Transverse colon (tissue), 4 donors: ENCODE results near the gene LCTL. TPM values are rescaled to one million over a fixed set of nuclear protein-coding genes. Genes with fewer than 3 reads are reported as not detected.

Experiments used
- DNase-seq: peaks from one replicate; pipeline ENCODE4 v3.0.0-alpha.2; 2019
- H3K27ac ChIP-seq, 4 donors: fragments of 200-600 bp; sonication (generic); 2 replicates each; pipeline ENCODE4 v1.5.1; 2016 to 2018; ENCODE audit warnings: inconsistent platforms in 4 of 4
- H3K27me3 ChIP-seq: fragments of 200-600 bp; sonication (generic); 2 replicates; pipeline ENCODE4 v1.5.1; 2017; ENCODE audit warnings: inconsistent platforms
- H3K36me3 ChIP-seq, 4 donors: fragments of 200-600 bp; sonication (generic); 2 replicates each; pipeline ENCODE4 v1.5.1; 2017 to 2019; ENCODE audit warnings: inconsistent platforms in 4 of 4
- H3K4me1 ChIP-seq, 4 donors: fragments of 200-600 bp; sonication (generic); 2 replicates each; pipeline ENCODE4 v1.5.1; 2017 to 2020; ENCODE audit warnings: inconsistent platforms in 4 of 4
- H3K4me3 ChIP-seq, 4 donors: fragments of 200-600 bp; sonication (generic); 1 replicate in 1 of 4; 2 replicates in 3 of 4; pipeline versions ENCODE4 v1.5.1 to v1.6.1; 2017 to 2019; ENCODE audit warnings: inconsistent platforms in 4 of 4
- H3K9me3 ChIP-seq, 2 donors: fragments of 200-600 bp; sonication (generic); 2 replicates each; pipeline ENCODE4 v1.5.1; 2017 to 2019; ENCODE audit warnings: inconsistent platforms in 2 of 2
- EP300 ChIP-seq: sonication (generic); formaldehyde crosslinking; IDR thresholded peaks from one replicate; pipeline ENCODE4 v1.6.1; 2017; ENCODE audit warnings: antibody characterized with exemption, low read depth
- POLR2A ChIP-seq: fragments of 450-650 bp; IDR thresholded peaks from one replicate; pipeline ENCODE4 v1.6.1; 2016; ENCODE audit warnings: antibody characterized with exemption, mild to moderate bottlenecking, moderate library complexity
- POLR2AphosphoS5 ChIP-seq, 3 donors: sonication (generic); formaldehyde crosslinking; IDR thresholded peaks; one replicate each; pipeline ENCODE4 v1.6.1; 2016; ENCODE audit warnings: antibody characterized with exemption in 3 of 3
- WGBS, 2 donors: methylation state at CpG; one replicate each; pipeline ENCODE4 v1.1.5; 2018; ENCODE audit warnings: low coverage in 1 of 2; 5-methylcytosine and 5-hydroxymethylcytosine counted together
- in situ Hi-C, 4 donors: fragments of 200-750 bp; cut with MboI; loops; one replicate each; pipeline versions ENCODE4 v1.15.0 to v1.15.1; 2017; ENCODE audit warnings: low sequenced_read_pairs in 3 of 4, low pct_ligation_motif_present in 1 of 4, low pct_unique_long_range_greater_than_20kb in 1 of 4
- intact Hi-C: fragments of 100-400 bp; cut with DNase I; formaldehyde crosslinking; loops from one replicate; pipeline ENCODE4 v1.15.1; 2023; ENCODE audit warnings: low total_unique reads
- total RNA-seq, 4 donors: library from RNA; depleted of rRNA; stranded (reverse); fragments of >200 nt; gene quantifications; one replicate each; pipeline ENCODE4 v1.1.0, GENCODE V29; 2016
- TF ChIP-seq, protein P1 (sequence below), 5 experiments: fragments of 200-600 bp in 3 of 5; fragments of 450-650 bp in 2 of 5; sonication (generic) in 3 of 5; IDR thresholded peaks; 1 replicate in 2 of 5; 2 replicates in 3 of 5; pipeline ENCODE4 v1.5.1; 2016 to 2017; ENCODE audit warnings: antibody characterized with exemption in 5 of 5, inconsistent platforms in 3 of 5, mild to moderate bottlenecking in 2 of 5, moderate library complexity in 1 of 5

The LCTL gene
- total RNA-seq, 4 donors from 2014 or later, result not detected

DNA sequence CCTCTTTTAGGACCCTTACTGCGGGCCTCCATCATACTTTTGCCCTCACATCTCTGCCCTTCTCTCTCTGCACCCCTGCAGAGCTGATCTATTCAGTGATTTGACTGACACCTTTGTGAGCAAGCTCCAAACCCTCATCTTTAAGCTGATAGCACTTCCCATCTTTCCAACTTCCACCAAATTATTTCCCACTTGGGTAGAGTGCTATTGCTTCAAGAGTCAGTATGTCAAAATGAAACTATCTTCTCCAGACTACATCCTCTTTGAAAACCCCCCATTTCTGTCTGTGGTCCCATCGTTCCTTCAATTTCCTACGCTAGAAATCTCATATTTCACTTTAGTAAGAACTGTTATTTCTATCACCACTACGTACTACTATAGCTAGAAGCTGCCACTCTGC is 41.0 kb downstream of the LCTL start:
- intact Hi-C loops, result loop anchor here (5.0 kb wide), 1 partner anchor 1682 kb away; the partner anchor contains the start of gene CALML4
- peaks cover 0 to 9% (median 0%) of the 10 kb centered on the region in 4 donors for H3K36me3 ChIP-seq
- in situ Hi-C loops, result no loop called here
- H3K27ac ChIP-seq, result no peak overlapping the region
- H3K9me3 ChIP-seq, result no peaks in the 10 kb centered on the region
- TF ChIP-seq POLR2A, result no peak
- TF ChIP-seq EP300, result no peak
- TF ChIP-seq, protein P1, sequence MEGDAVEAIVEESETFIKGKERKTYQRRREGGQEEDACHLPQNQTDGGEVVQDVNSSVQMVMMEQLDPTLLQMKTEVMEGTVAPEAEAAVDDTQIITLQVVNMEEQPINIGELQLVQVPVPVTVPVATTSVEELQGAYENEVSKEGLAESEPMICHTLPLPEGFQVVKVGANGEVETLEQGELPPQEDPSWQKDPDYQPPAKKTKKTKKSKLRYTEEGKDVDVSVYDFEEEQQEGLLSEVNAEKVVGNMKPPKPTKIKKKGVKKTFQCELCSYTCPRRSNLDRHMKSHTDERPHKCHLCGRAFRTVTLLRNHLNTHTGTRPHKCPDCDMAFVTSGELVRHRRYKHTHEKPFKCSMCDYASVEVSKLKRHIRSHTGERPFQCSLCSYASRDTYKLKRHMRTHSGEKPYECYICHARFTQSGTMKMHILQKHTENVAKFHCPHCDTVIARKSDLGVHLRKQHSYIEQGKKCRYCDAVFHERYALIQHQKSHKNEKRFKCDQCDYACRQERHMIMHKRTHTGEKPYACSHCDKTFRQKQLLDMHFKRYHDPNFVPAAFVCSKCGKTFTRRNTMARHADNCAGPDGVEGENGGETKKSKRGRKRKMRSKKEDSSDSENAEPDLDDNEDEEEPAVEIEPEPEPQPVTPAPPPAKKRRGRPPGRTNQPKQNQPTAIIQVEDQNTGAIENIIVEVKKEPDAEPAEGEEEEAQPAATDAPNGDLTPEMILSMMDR (IDR thresholded peaks at IDR 0.05), result no peak
- TF ChIP-seq POLR2AphosphoS5 (IDR thresholded peaks at IDR 0.05), result no peak
- H3K27me3 ChIP-seq, result no peaks in the 10 kb centered on the region
- no peak overlapping the region for H3K4me3 ChIP-seq
- WGBS, 2 donors, result 80 to 93% methylated on average over 4 of the region's 4 CpGs
- no peaks in the 10 kb centered on the region for H3K4me1 ChIP-seq
- DNase-seq, result no peak

DNA sequence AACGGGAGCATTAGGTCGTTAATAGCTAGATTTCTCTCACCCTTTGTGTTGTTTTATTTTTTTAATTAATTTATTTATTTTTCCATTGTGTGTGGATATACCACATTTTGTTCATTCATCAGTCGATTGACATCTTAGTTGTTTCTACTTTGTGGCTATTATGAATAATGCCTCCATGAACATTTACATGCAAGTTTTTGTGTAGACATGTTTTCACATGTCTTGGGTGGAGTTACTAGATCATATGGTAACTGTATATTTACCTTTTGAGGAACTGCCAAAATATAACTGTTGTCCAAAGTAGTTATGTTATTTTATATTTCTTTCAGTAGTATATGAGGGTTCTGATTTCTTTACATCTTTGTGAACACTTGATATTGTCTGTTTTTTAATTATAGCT is 41.9 kb downstream of the LCTL start:
- in situ Hi-C loops, result no loop called here
- H3K36me3 ChIP-seq, result peaks cover 0 to 9% (median 0%) of the 10 kb centered on the region in 4 donors

DNA sequence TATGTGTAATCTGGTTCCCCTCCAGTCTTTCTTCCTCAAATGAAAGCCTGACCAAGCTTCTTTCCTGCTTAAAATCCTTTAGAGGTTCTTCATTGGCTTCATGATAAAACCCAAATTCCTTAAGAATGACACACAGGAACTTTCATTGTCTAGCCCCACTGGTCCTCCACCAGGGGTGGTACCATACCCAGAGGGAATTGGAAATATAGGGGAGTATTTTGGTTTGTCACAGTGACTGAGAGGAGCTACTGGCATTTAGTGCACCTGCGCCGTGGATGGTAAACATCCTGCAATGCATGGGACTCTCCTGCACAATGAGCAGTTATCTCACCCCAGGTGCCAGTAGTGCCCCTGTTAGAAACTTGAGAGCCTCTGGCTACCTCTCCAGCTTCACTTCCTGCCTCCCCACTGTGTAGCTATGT is 49.9 kb downstream of the LCTL start:
- in situ Hi-C loops (no loop called here), intact Hi-C loops (no loop called here)
- Histone ChIP-seq H3K36me3 (peaks cover 0 to 11% (median 4%) of the 10 kb centered on the region in 4 donors), H3K4me1 (no peaks in the 10 kb centered on the region), H3K9me3 (no peaks in the 10 kb centered on the region), H3K27ac (no peak overlapping the region), H3K4me3 (no peak overlapping the region), H3K27me3 (no peaks in the 10 kb centered on the region)
- no peak for TF ChIP-seq POLR2AphosphoS5 (IDR thresholded peaks at IDR 0.05)
- no peak for TF ChIP-seq POLR2A
- TF ChIP-seq, protein P1 (IDR thresholded peaks at IDR 0.05), result no peak
- TF ChIP-seq EP300, result no peak
- no peak for DNase-seq
- WGBS, 2 donors, result 100% methylated on average over 2 of the region's 2 CpGs; no CpG with 5 or more reads in 1 of the 2 donors

More for the DNA sequence above, 41.9 kb downstream of the LCTL start:
- no peaks in the 10 kb centered on the region for H3K9me3 ChIP-seq
- H3K4me3 ChIP-seq, result no peak overlapping the region
- WGBS, 2 donors, result 88 to 91% methylated on average over 3 of the region's 3 CpGs
- no peaks in the 10 kb centered on the region for H3K4me1 ChIP-seq
- intact Hi-C loops, result no loop called here
- DNase-seq, result no peak
- TF ChIP-seq POLR2A (no peak), POLR2AphosphoS5 (IDR thresholded peaks at IDR 0.05) (no peak), EP300 (no peak)
- TF ChIP-seq, protein P1 (IDR thresholded peaks at IDR 0.05), result no peak
- no peaks in the 10 kb centered on the region for H3K27me3 ChIP-seq
- no peak overlapping the region for H3K27ac ChIP-seq

DNA sequence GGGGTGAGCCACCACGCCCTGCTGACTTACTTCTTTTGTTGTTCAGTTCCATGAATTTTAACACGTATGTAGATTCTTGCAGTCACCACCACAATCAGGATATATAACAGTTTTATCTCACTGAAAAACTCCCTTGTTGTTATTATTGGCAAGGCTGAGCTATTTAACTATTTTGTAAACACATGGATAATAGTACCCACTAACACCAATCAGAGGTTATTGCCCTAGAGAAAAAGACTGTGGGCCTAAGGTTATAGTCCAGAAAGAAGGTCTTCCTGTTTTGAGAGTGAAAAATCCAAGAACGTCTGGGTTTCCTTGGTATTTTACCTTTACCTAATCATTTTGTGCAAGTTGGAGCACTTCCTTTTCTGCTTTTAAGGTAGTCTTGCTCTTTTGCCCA is 51.2 kb downstream of the LCTL start:
- Histone ChIP-seq H3K36me3 (peaks cover 0 to 11% (median 0%) of the 10 kb centered on the region in 4 donors), H3K9me3 (no peaks in the 10 kb centered on the region), H3K4me3 (no peak overlapping the region), H3K4me1 (no peaks in the 10 kb centered on the region), H3K27me3 (no peaks in the 10 kb centered on the region), H3K27ac (no peak overlapping the region)
- WGBS, 2 donors, result 79 to 85% methylated on average over 3 of the region's 3 CpGs
- intact Hi-C loops, result no loop called here
- DNase-seq, result no peak
- in situ Hi-C loops, result no loop called here
- TF ChIP-seq, protein P1 (IDR thresholded peaks at IDR 0.05), result no peak
- no peak for TF ChIP-seq EP300
- no peak for TF ChIP-seq POLR2A
